Jurkat, Clone E6-1 (cell line): ENCODE results near the gene SPAG16.
A peak's percentile ranks its signal among the peaks of the same experiment; 100 is the strongest.
"Not testable (repeated sequence)": the region's sequence is repeated elsewhere in the genome, so short reads cannot be mapped to it uniquely, and the experiment has no call there.

Experiments
- DNase-seq: peaks from one replicate; pipeline ENCODE4 v3.0.0-alpha.2; 2011; ENCODE audit warnings: low read depth, low spot score
- H3K4me3 ChIP-seq: 2 replicates; pipeline ENCODE4 v1.5.1; 2011; ENCODE audit warnings: mild to moderate bottlenecking, low read length, control low read depth, moderate library complexity

SPAG16 gene

DNA sequence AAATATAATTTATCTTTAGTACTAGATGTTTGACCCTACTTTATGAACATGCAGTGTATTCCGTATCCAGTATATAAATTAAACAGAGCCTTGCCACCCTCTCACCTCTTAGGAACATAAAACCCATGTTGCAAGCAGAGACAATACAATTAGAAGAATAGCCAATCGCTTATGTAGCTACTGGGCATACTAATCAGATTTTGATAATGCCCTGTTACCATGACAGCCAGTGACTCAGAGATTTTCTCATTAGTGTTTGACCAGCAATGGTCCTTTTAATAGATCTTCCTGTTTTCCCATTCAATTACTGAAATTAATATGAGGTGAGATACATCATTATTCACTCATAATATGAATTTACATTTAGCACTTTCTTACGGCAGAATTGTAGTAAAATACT lies 579.3 kb downstream of the SPAG16 start:
- DNase-seq, result no peak
- H3K4me3 ChIP-seq, result no peak overlapping the region

DNA sequence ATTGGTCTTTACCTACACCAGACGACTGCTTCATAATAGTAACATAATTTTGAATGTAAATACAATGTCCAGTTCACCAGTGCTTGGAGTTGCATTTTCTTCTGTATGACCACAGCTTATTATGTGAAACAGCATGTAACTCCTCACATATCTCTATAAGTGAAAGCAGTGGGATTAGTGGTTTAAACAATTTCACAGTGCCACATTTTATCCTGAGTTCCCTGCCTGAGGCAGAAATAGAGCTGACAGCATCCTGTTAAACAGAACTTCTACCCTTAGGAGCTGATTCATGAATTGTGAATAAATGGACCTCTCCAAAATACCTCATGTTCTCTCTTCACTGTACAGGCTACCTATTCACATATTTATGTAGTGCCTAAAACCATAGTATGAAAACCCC lies 584.3 kb downstream of the SPAG16 start:
- DNase-seq, result no peak
- no peak overlapping the region for H3K4me3 ChIP-seq

DNA sequence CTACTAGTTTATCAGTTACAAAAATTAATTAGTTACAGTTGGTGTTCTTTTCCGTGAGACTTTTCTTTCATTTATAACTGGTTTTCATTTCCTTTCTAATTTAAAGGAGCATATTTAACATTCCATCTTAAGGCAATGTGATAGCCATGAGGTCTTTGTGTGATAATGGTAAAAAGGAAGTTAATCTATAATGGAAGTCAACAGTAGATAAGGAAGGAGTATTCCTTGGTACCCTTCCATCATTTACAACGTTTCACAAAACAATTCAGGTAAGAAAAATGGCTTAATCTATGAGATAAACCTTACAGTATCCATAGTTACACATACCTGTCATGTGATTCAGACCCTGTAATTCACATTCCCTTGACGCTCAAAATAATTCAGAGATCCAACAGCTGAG lies 601.2 kb downstream of the SPAG16 start:
- DNase-seq, result no peak

DNA sequence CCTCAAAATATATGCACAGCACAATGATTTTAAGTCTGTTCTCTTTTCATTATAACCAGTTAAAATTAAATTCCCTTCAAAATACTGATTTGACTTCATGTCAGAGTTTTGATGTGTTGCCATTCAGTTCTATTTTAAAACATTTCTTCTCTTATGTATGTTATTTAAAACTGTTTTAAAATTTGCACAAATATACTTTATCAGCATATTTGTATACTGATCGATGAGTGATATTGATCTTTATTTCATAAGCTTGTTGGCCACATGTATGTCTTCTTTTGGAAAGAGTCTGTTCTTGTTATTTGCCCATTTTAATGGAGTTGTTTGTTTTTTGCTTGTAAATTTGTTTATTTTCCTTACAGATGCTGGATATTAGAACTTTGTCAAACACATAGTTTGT lies 630.2 kb downstream of the SPAG16 start:
- no peak for DNase-seq
- H3K4me3 ChIP-seq, result no peak overlapping the region

More for the DNA sequence above, 601.2 kb downstream of the SPAG16 start:
- no peak overlapping the region for H3K4me3 ChIP-seq

DNA sequence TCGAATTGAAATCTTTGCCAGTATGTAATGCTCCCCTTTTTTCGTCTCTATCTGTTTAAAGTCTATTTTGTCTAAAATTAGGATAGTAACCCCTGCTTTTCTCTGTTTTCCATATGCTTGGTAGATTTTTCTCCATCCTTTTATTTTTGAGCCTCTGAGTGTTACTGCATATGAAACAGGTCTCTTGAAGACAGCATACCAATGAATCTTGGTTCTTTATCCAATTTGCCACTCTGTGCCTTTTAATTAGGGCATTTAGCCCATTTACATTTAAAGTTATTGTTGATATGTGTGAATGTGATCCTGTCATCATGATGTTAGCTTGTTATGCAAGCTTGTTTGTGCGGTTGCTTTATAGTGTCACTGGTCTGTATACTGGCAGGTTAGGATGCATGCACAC lies 635.8 kb downstream of the SPAG16 start:
- no peak for DNase-seq
- H3K4me3 ChIP-seq, result no peak overlapping the region

DNA sequence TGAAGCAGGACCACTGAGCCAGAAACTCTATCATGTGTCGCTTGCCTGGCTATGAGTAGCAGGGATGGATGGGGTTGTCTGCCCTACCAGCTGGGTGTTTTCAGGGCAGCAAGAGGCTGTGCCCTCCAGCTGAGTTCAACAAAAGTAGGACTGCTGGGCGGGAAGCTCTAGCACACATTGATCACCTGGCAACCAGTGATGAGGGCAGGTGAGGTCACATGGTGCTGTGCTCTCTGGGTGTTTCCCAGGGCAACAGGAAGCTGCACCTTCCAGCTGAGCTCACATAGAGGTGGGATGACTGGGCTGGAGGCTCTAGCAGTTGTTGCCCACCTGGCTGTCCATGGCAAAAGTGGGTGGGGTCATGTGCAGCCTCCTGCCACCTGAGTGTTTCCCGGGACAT lies 639.3 kb downstream of the SPAG16 start:
- H3K4me3 ChIP-seq, result no peak overlapping the region
- DNase-seq, result no peak

DNA sequence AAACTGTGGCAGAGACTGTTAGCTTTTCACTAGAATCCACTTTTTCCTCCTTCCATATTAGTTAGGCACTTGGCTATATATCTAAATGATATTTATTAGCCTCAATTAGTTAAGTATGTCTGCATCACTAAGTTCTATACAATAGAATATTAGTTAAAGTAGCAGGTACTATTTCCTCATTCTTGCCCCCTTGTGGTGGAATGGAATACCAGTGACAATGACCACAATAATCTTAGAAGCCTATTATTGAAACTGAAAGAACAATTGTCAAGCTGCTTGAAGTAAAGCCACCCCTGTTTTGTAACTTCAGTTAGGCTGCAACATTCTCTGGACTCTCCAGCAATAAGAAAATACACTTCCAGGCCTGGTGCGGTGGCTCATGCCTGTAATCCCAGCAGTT lies 650.3 kb downstream of the SPAG16 start:
- no peak overlapping the region for H3K4me3 ChIP-seq
- DNase-seq, result peak; percentile 40

DNA sequence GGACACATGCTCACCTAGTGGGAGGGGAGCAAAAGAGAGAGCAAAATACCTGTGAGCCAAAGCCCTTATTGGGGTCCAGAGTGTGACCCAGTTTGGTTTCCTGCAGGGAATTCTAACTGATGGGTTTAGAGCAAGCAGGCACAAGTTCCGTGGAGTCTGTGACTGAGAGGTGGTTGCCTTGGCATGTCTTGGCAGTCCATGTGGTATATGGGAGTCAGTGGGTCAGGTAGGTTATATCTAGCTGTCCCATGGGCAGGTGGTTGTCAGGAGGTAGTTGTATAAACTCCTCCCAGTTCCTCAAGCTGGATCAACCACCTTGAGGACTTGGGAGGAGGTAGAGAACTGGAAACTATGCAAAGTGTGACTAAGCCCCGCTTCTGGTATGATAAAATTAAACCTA lies 673.8 kb downstream of the SPAG16 start:
- DNase-seq, result no peak

DNA sequence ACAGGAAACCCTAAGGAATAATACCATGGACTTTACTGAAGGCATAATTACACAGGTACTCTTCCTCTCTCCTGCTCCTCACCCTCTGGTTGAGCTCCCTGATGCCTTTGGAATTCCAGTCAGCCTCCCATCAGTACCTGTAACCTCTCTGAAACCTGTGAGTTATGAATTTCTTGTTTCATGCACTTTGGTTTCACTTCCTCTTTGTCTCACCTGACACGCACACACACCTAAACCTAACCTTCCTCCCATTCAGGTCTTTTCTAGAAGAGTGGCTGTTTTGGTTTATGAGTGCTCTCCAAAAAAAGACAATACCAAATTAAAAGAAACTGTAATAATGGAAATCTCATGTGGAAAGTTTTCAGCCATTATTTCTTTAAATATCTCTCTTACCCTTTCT lies 675.3 kb downstream of the SPAG16 start:
- DNase-seq, result no peak
- H3K4me3 ChIP-seq, result no peak overlapping the region

More for the DNA sequence above, 673.8 kb downstream of the SPAG16 start:
- no peak overlapping the region for H3K4me3 ChIP-seq

DNA sequence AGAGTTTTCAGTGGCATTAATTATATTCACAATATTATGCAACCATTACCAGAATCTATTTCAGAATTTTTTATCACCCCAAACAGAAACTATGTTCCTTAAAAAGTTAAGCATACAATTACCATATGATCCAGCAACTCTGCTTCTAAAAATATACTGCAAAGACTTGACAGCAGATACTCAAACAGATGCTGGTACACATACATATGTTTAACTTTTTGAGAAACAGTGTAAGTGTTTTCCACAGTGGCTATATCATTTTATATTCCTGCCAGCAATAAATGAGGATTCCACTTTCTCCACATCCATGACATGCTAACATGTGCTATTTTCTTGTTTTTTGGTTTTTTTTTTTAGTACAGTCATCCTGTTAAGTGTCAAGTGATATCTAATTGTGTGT lies 687.3 kb downstream of the SPAG16 start:
- no peak overlapping the region for H3K4me3 ChIP-seq
- DNase-seq, result no peak

DNA sequence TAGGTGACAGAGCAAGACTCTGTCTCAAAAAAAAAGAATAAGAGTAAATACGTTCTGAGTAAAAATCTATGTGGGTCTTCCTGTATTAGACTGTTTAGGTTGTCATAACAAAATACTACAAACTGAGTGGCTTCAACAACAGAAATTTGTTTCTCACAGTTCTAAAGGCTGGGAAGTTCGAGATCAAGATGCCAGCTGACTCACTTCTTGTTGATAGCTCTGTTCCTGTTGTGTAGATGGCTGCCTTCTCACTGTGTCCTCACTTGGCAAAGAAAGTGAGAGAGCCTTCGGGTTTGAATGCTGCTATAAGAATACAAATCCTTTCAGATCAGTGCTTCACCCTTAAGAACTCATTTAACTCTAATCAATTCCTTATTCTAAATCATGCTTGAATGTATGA lies 696.6 kb downstream of the SPAG16 start:
- DNase-seq, result no peak
- H3K4me3 ChIP-seq, result no peak overlapping the region

DNA sequence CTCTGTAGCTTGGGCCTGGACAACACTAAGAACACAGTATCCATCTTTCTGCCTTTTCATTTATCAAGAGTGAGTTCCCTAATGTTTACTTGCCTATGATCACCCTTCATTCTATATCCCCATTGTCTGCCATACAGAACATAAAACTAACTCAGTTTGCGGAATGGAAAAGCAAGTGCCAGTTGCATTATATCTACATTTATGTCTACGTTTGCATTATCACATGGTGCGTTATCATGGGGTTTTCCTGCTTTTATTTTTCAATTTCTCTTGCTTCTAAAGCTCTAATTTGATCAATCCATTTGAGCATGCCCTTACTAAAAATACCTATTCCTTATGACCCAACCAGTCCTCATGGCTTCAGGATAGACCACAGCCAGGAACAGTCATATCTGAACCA lies 704.9 kb downstream of the SPAG16 start:
- H3K4me3 ChIP-seq, result no peak overlapping the region
- no peak for DNase-seq

DNA sequence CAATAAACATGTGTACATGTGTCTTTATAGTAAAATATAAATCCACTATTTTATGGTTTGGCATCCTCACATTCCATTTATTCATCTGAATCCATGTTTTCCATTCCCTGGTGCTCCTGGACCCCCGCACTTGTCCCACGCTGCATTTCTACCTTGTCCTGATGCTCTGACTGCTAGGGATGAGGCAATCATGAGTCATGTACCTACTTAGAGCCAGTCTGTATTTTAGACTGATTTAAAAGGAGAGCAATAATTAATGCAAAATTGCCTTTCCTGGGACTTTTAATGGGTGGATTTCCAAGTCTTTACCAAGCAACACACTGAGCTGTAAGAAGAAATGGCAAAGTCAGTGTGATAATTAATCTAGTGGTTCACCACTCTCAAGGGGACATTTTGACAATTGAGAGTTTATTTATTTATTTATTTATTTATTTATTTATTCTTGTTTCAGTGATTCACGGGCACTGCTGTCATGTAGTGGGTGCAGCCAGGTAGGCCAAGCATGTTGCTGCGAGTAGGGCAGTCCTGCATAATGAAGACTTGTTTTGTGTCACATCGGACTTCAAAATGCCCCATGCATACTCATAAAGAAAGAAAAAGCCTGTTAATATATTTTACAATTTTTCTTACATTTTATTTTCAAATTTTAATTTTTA lies 707.3 kb downstream of the SPAG16 start:
- no peak overlapping the region for H3K4me3 ChIP-seq
- DNase-seq, result no peak

DNA sequence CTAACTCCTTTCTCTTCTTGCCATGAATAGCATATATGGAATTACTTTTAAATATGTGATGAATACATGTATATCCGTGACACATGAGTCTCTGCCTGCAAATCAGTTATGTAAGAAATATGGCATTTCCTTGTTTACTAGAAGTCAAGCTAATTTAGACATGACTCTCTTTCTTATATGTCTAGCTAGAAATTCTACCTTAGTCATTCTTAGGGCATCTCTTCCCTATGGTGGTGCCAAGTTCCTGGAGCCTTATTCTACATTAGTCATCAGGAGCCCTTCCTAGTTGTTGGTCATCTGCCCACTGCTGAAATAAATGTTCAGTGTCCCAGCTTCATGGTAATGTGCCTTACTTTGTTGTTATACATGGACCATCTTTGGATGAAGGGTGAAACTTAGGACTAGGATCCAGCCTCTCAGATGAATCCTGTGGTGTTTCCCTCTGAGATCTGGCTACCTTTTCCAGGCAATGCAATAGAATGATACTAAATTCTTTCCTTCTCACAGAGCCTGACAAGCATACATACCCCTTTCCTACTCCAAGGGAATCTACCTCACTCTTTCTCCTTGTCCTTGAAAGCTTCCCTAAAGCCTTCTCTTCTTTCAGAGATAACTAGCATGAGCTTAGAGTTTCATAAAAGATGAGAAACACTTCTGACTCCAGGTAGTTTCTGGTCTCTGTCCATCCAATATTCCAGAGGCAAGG lies 711.3 kb downstream of the SPAG16 start:
- no peak for DNase-seq
- H3K4me3 ChIP-seq, result no peak overlapping the region

DNA sequence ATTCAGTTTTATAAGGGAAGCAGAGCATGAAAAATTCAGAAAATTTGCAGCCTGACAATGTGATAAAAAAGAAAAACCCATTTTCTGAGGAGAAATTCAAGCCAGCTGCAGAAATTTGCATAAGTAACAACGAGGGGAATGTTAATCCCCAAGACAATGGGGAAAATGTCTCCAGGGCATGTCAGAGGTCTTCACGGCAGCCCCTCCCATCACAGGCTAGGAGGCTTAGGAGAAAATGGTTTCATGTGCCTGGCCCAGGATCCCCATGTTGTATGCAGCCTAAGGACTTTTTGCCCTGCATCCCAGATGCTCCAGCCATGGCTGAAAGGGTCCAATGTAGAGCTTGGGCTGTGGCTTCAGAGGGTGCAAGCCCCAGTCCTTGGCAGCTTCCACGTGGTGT lies 714.7 kb downstream of the SPAG16 start:
- not testable (repeated sequence) for DNase-seq, H3K4me3 ChIP-seq

DNA sequence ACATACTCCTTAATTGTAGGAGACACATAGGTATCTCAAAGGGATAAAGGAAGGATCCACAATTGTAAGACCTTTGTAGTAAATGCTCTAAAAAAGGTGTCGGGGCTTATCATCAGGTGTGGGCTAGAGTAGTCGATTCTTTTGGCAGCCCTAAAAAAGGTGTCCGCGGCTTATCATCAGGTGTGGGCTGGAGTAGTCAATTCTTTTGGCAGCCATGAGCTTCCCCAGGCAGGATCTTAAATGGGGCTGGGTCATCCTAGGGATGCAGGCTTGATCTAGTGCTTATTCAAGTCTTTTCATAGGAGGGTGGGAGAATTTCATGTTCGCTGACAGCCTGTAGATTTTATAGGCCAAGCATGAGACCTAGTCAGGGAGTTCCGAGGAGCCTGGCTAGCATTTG lies 720.2 kb downstream of the SPAG16 start:
- no peak overlapping the region for H3K4me3 ChIP-seq
- no peak for DNase-seq

DNA sequence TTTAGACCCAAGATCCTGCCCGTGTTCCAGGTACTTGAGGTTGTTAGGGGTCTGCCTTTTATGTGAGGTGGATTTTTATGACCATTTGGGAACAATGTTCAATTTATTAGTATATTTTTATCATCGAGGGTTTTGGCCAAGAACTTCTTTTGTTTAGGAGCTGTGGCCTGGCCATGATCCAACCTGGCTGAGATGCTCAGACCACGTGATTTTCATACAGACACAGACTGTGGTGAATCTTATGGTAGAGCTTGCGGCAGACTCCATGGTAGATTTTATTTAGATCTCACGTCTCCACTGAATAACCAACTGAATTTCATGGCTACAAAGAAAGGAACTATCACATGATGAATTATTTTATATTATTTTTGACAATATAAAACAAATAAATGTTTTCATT lies 721.1 kb downstream of the SPAG16 start:
- H3K4me3 ChIP-seq, result no peak overlapping the region
- no peak for DNase-seq

DNA sequence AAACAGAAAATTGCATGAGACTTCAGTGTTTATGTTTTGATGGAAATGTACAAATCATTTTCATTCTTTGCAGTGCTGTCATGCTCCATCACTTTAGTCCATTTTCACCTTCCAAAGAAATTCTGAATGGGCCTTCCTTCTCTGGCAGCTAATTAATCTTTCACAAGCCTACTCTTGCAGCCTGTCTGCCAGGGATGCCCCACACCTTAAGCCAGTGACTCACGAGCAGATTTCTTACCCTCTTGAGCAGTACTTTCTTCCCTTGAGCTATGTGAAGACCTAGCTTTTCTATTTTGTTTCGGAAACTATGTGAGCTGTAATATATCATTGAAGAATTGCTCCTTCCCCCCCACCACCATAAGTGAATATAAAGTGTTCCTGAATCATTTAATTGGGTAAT lies 722.3 kb downstream of the SPAG16 start:
- DNase-seq, result no peak
- no peak overlapping the region for H3K4me3 ChIP-seq

DNA sequence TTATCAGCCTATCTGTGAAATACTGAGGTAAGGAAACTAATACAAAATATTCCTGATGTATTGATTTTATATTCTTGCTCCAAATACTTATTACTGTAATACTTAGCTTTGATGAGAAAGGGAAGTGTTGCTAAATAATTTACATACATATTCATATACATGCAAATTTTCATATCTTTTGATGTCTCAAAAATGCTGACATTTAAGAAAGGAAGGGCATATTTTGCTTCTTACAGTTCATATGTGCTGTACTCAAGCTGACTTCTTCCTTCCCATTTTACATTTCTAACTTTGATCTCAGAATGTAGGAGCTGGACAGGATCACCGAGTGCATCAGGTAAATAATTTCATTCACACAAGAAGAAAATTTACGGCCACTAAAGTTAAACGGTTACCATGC lies 727.4 kb downstream of the SPAG16 start:
- no peak for DNase-seq
- no peak overlapping the region for H3K4me3 ChIP-seq

DNA sequence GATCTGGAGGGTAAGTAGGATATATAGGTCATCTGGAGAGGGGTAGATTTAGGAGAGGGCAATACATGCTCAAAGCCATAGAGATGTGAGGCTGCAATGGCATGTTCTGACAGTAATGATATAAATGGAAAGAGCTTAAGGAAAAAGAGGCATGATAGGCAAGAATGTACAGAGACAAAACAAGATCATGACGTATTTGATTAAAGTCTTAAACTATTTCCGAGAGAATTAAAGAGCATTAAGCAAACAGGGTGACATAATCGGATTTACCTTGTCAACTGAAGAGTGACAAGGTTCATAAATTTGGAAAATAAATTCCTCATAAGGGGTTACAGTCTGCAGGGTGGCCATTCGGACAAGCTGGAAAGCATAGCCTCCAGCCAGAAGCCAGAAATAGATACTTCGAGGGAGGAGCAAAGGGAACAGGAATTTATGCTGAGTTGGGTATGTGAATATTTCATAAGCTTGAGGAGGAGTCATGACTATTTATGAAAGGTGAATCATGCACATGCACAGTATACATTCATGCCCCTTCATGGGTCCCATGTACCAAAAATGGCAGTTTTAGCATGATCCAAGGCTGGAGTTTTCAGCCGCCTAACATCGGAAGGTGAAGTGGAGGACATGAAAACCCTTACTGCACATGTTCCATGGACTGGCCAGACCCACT lies 730.4 kb downstream of the SPAG16 start:
- no peak for DNase-seq
- H3K4me3 ChIP-seq, result no peak overlapping the region
